ENCODE measurements around the gene RNF14. TPM values are rescaled to one million over a fixed set of nuclear protein-coding genes. Genes with fewer than 3 reads are reported as not detected.
"Not testable (repeated sequence)": the region's sequence is repeated elsewhere in the genome, so short reads cannot be mapped to it uniquely, and the experiment has no call there.

Gene RNF14, protein sequence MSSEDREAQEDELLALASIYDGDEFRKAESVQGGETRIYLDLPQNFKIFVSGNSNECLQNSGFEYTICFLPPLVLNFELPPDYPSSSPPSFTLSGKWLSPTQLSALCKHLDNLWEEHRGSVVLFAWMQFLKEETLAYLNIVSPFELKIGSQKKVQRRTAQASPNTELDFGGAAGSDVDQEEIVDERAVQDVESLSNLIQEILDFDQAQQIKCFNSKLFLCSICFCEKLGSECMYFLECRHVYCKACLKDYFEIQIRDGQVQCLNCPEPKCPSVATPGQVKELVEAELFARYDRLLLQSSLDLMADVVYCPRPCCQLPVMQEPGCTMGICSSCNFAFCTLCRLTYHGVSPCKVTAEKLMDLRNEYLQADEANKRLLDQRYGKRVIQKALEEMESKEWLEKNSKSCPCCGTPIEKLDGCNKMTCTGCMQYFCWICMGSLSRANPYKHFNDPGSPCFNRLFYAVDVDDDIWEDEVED
- 43.4 TPM for total RNA-seq

DNA sequence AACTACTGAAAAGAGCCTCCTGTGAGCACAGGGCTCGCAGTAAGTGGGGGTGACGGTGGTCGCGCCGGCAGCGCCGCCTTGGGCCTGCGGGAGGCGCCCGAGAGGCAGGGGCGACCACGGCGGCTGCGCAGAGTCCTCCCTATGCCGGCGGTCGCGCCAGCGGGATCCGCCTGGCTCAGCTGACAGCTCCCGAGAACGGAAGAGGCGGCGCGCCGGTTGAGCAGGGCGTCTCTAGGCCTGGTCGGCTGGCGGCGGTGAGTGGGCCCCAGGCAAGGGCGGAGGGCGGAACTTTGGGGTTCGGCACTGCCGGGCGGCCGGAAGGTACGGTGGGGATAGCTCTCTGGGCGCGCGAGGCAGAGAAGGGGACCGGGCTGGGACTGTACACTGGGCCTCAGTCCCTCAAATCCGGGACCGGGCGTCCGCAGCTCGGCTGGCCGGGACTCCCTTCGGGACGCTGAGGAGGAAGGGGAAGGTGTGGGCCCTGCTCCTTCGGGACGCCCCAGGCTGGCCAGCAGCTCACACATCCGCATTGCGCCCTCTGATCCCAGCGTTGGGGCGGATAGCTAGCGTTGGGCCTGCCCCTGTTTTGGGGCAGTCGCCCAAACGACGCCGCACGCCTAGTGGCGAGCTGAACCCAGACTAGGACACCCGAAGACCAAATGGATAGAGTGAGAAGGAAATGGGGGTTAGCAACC, at the start of gene RNF14:
TSS of gene RNF14 (plus strand) at position 192 of the 695 bp plus-strand sequence. CDS start 4,484 bp downstream, outside the sequence.
- peak; percentile 91 for DNase-seq

DNA sequence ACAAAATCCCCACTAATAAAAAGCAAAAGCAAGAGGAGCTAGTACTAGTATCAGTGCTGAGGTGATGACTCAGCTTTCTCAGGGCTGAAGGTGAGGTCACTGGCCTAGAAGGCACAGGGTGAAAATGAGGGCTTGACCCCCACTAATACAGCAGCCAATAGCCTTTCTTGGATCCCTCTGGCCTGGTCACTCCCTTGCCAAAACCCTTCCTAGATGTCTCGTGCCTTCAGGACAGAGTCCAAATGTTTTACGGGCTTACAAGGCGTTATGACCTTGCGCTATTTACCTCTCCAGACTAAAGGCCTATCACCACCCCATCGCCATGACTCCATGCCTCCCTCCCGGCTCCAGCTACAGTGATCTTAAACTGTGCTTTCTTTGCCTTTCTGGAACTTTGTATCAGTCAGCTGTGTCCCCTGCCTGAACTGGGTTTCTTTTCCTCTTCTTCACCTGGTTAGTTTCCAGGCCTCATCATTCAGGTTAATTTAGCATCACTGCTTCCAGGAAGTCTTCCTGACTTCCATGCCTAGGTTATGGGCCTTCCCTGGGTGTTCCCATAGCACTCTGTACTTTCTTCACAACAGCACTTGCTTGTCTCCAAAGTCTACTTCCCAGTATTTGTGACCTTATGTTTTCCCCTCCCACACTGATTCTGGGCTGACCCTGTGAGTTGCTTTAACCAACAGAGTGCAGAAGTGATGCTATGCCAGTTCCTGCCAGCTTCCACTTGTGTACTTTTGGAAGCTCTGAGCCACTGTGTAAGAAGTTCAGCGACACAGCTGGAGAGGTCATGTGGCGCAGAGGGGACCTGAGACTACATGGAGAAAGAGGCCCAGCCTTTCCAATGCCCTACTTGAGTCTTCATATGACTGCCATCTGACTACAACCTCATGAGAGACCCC, 49.4 kb upstream of the RNF14 start:
- no peak for DNase-seq

DNA sequence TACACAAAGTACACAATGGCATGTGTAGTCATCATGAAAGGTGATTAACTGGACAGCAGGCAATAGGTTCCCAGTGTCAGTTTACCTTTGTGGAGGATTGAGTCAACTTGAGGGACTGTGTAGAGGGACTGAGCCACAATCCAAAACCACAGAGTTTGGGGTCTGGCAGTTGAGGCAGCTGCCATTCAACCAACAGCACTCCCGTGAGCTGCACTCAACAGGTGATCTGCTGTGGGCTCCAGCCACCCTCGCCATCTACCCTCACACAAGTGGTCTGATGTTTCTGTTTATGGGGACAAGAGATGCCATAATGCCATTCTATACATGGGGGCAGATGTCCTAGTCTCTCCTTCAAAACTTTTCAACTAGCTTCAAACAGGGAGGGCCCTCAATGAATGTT, 48.1 kb upstream of the RNF14 start:
- DNase-seq: no peak

DNA sequence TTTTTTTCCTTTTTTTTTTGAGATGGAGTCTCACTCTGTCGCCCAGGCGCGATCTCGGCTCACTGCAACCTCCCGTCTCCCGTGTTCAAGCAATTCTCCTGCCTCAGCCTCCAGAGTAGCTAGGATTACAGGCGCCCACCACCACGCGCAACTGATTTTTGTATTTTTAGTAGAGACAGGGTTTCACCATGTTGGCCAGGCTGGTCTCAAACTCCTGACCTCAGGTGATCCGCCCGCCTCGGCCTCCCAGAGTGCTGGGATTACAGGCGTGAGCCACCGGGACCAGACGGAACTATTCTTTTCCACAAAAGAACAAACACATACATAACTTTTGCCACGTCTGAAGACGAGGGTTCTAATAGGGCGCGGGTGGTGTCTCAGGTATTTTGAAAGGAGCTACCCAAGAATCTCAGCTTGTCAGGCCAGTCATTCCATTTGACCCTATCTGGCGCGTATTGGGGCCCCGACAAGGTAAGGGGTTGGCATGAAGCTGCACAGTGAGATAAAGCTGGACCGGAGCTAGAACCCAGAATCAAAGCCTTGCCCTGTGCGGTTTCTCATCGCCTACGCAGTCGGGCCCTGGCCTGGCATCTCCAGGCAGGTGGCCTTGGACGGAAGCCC, 46.0 kb upstream of the RNF14 start:
- not testable (repeated sequence) for DNase-seq

DNA sequence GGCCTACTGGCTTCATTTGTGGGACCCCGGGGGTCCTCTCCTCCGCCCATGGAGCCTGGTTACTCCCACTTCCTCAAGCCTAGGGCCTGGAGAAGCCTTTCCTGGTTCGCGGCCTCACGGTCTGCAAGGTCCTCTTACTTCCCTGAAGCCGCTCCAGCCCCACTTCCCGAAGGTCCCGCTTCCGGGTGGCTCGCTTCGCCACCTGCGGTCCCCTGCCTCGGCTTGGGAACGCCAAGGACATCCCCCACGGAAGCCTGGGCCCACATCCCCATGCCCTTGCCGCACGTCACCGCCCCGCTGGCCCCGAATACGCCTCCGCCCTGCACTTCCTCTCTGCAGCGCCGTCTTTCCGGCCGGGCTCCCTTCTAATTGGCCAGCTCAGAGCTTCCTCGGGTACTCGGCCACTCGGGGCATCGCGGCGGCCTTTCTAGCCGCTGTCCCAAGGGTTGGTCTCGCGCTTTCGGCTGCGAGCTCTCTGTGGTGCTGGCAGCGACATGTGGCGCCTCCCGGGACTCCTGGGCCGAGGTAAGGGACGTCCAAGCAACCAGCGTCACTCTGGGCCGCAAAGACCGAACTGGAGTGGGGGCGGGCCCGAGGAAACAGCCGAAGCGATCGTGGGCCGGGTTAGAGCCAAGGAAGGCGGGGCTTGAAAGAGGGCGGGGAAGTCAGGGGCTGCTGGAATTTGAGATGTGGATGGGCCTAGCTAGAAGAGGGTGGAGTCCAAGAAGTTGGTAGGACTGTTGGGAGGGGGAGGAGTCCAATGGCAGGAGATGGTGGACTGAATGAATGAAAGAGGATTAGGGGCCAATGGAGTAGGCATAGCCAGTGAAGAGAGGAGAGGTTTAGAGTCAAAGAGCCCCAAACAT, 45.2 kb upstream of the RNF14 start, which contains the start of gene DELE1:
TSS of gene DELE1 (plus strand) at position 424 of the 866 bp plus-strand sequence. CDS start at position 495, 71 bp downstream.
- peak; percentile 89 for DNase-seq

DNA sequence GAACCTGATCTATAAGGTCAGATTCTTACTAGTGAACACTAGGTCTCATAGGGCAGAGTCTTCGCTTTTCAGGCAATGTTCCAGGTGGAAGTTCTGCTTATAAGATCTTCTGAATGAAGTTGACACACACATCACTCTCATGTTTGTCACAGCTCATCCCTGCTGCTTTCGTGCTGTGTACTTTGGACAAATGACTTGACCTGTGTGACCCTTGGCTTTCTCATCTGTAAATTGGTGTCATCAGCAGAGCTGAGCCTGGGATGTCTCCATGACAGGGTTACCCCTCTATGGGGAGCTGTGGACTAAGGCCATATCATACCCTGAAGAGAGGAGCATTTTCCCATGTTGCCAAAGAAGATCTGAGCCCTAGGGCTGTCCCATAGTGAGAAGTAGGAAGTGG, 42.5 kb upstream of the RNF14 start:
- DNase-seq: no peak

DNA sequence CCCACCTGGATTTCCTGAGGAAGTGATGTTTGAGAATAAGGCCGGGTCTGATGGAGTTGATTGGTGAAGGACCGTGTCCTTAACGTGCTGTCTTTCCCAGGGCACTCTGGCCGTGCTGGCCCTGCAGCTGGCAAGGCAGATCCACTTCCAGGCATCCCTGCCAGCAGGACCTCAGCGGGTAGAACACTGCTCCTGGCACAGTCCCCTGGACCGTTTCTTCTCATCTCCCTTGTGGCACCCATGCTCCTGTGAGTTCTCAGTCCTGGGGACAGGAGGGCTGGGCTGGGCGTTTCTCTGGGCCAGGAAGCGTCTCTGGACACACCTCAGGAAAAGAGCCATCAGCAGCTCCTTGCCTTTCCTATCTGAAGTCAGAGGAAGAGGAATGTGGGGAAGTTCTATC, 40.9 kb upstream of the RNF14 start:
- DNase-seq: no peak

DNA sequence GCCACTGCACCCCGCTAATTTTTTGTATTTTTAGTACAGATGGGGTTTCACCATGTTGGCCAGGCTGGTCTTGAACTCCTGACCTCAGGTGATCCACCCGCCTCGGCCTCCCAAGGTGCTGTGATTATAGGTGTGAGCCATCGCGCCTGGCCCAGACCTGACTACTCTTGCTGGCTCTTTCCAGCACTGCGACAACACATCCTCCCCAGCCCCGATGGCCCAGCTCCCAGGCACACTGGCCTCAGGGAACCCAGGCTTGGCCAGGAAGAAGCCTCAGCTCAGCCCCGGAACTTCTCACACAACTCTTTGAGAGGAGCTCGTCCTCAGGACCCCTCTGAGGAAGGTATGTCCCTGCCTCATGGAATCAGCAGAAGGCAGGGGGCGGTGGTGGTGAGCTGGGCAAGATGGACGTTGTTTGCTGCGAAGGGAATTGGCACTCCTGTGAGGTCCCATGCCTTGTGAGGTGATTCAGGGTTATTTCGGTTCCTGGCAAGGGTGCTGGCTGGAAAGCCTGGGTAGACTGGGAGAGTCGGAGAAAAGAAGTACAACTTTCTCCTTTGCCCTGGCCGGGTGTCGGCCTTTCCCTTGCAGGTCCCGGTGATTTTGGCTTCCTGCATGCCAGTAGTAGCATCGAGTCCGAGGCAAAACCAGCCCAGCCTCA, 39.4 kb upstream of the RNF14 start:
- no peak for DNase-seq

DNA sequence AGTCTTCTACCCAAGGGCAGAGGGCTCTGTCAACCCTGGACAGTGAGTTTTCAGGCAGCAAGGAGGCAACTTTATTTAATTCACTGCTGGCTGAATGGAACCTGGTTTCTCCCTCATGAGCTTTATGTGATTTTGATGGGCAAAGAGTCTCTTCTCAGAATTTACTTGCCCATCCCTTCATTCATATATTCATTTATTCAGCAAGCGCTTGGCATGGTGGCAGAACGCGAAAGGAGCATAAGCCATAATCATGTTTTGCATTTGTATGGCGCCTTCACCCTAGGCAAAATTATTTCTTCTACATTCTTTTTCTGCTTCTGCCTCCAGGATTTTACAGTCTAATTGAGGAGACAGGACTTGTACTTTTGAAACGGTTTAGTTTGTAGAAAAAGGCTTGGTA, 37.2 kb upstream of the RNF14 start:
- DNase-seq: no peak

DNA sequence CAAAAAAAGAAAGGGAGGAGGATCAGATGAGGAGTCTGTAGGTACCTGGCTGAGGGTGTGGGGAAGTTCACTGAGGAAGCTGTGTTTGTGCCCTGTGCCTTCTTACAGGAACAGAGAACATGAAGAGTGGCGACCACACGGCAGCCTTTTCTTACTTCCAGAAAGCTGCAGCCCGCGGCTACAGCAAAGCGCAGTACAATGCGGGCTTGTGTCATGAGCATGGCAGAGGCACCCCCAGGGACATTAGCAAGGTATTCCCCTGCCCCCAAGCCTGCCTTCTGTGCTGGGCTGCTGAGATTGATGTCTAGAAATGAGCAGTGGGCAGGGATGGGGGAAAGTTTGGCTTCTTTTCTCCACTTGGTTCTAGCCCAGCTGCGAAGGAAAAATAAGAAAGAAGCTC, 35.8 kb upstream of the RNF14 start:
- DNase-seq: no peak

DNA sequence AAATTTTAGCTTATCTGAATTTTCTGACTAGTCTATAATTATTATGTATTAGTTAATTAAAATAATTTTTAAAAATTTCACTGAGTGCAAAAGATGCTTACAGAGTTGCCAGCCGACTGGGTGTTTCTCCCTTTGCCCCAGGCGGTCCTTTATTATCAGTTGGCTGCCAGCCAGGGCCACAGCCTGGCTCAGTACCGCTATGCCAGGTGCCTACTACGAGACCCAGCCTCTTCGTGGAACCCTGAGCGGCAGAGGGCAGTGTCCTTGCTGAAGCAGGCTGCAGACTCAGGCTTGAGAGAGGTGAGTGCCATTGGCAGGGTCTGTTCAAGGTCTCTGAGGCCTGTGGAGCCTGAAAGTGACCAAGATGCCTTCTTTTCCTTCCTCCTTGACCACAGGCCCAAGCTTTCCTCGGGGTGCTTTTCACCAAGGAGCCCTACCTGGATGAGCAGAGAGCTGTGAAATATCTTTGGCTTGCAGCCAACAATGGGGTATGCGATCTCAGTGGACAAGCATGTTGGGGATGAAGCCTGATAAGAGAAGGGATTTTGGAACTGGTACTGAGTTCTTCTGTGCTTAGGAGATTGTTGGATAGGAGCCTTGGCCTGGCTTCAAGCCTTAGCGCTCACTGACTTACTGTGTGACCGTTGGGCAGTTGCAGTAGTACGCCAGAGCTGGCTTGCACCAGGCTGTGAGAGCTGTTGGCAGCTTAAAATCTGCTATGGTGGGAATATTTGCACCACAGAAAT, 34.6 kb upstream of the RNF14 start:
- DNase-seq: no peak

DNA sequence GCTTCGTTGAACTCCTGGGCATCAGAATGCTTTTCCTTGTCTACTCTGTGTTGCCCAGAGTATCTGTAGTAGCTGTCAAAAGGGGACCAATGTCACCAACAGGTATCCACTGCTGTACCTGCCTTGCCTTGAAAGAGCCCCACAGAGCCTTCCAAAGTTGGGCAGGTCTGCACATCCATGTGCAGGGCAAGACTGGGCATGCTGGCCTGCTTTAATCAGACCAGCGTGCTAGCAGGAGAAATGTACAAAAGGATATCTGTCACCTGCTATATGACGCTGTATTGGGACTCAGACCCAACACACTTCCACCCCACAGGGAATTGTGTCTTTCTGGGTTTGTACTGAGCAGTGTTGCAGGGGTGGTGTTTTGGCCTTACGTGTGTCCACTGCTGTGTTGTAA, 33.4 kb upstream of the RNF14 start:
- DNase-seq: no peak

DNA sequence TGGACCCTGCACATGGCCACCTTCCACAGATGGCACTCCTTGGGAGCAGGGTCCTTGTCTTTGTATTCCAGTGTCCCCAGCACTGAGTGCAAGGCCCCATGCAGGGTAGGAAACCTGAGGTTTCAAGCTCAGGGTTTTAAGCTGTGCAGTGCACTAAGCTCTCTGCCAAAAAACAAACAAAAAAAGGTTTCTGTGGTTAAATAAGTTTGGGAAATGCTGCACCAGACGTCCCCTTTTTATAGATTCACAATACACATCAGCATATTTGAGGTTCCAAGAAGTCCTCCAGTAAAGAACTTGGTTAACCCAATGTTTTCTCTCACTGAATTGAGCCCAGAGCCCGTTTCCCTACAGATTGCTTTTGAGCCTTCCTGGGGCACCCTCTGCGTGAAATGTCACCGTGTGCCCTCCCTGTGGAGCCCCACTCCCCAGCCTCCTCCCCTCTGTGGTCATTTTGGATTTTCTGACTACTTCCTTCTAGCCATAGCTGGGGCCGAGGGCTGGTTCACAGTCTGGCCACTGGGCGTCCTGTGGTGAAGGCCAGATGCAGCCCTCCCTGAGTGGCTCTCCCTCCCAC, 28.1 kb upstream of the RNF14 start:
- no peak for DNase-seq

DNA sequence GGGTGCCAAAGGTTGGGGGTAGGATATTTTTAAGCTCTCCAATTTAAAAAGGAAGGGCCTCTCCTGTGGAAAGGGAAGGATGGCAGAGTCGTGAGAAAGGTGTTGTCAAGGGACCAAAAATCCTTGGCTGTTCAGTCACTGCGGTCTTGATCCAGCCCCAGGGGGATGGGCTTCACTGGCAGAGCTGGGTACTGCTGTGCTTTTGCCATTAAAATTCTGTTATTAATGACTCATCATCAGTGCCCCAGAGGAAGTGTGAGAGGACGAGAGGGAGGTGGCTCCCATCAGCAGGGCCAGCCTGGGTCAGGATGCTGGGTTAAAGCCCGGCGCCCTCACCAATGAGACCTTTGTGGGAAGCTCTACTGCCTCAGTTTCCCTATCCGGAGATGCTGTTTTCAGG, 27.6 kb upstream of the RNF14 start:
- DNase-seq: no peak

DNA sequence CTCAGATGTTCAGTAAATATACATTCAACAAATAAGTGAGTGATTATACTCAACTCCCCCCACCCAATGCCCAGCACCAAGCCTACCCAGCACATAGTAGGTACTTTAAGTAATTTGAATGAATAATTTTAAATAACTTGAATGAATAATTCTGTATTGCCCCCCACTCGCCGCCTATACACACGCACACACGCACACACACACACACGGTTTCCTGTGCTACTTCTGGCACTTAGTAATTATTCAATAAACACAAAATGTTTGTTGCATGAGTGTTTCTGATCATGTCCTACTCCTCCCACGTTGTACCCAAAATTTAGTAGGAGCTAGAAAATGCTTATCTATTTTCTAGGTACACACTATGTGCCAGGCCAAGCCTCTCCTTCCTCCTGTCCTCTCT, 27.1 kb upstream of the RNF14 start:
- no peak for DNase-seq

DNA sequence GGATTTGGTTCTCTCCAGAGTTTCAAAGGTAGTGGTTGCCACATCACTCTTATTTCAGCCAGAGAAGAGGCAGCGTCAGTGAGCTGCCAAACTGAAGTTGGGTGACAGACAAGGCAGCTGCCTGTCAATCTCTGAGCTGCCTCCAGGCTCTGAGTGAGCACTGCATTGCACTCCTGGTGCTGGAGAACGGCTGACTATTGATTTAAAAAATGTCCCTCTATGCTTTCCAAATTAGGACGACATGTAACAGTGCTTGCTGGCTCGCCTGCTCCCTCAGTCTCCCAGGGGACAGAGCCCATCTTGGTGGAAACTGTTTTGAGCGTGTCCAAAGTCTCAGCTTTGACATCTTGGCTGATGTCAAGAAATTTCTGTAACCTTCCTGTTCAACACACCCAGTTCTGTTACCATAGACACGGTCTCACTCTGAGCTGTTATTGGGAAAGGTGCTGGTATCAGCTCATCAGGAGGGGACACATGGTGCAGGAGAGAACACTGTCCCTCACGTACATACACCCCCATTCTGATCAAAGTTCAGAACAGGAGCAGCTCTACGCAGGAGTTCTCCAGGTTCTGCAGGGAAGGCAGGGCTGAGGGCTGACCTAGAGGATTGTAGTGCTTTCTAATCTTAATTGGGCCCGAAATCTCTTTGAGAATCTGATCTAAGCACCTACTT, 26.6 kb upstream of the RNF14 start:
- DNase-seq: no peak

DNA sequence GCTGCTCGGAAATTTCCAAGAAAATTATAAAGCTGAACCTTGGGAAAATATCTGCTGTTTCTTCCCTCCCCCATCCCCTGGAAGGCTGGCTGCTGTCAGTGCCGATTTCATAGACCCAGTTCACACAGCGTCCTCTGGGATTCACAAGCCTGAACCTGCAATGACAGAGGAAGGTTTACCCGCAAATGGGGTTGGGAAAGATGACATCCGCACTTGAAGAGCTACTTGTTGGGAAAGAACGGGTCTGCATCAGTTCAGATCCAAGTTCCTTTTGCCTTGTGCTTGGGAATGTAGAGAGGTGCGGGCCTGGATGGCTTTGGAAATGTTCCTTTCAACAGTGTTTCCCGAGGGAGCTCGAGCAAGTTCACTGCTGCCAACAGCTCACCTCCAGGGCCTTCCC, 24.8 kb upstream of the RNF14 start:
- no peak for DNase-seq

DNA sequence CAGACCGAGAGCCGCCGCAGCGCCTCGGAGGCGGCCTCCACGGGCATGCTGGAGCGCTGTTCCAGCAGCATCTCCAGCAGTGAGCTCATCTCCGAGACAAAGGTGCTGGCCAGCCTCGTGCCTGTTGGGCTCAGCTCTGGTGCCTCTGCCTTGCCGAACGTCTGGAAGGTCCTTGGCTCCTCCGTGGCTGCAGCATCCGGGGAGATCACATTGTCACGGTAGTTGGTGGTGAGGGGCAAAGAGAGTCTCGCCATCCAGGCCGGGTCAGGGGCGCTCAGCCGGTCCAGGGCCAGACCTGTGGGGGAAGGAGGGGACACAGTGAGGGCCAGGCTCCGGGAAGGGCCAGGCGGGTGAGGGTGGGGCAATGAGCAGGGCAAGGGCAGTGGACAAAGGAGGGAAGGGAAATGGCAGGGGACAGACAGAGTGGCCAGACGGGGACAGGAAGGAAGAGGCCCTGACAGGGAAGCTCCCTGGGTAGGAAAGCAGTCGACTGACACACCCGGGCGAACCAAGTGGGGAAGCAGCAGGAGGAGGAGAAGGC, 23.3 kb upstream of the RNF14 start:
- DNase-seq: no peak

Data from skin of body (tissue), 2 donors.